Neural progenitor cell (in vitro differentiated cells): ENCODE data around the gene PAM16.

Experiments used
- EZH2 ChIP-seq: fragments of 200-600 bp; sonication (generic); IDR thresholded peaks from 2 replicates; pipeline ENCODE4 v1.6.1; 2017; ENCODE audit warnings: antibody characterized with exemption, mild to moderate bottlenecking, moderate library complexity
- EZH2phosphoT487 ChIP-seq: fragments of 200-600 bp; sonication (generic); IDR thresholded peaks from 2 replicates; pipeline ENCODE4 v1.6.1; 2017; ENCODE audit warnings: antibody characterized with exemption
- TF ChIP-seq, protein P1 (sequence below): fragments of 200-600 bp; sonication (generic); IDR thresholded peaks from 2 replicates; pipeline ENCODE4 v1.5.1; 2017; ENCODE audit warnings: antibody characterized with exemption, mild to moderate bottlenecking

GRCh38 chr16:4347010-4347409 is 4.1 kb downstream of the PAM16 start:
- TF ChIP-seq, protein P1, sequence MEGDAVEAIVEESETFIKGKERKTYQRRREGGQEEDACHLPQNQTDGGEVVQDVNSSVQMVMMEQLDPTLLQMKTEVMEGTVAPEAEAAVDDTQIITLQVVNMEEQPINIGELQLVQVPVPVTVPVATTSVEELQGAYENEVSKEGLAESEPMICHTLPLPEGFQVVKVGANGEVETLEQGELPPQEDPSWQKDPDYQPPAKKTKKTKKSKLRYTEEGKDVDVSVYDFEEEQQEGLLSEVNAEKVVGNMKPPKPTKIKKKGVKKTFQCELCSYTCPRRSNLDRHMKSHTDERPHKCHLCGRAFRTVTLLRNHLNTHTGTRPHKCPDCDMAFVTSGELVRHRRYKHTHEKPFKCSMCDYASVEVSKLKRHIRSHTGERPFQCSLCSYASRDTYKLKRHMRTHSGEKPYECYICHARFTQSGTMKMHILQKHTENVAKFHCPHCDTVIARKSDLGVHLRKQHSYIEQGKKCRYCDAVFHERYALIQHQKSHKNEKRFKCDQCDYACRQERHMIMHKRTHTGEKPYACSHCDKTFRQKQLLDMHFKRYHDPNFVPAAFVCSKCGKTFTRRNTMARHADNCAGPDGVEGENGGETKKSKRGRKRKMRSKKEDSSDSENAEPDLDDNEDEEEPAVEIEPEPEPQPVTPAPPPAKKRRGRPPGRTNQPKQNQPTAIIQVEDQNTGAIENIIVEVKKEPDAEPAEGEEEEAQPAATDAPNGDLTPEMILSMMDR: no peak
- TF ChIP-seq EZH2 (no peak), EZH2phosphoT487 (no peak)
